NT2/D1 (cell line): ENCODE results near the gene PAX4.
"Not testable (repeated sequence)": the region's sequence is repeated elsewhere in the genome, so short reads cannot be mapped to it uniquely, and the experiment has no call there.

Experiments used
- SUZ12 ChIP-seq: IDR thresholded peaks from 2 replicates; pipeline ENCODE4 v1.6.1; 2011; ENCODE audit not compliant: insufficient read length, insufficient read depth; ENCODE audit errors: extremely low read depth
- YY1 ChIP-seq: IDR thresholded peaks from 2 replicates; pipeline ENCODE4 v1.6.1; 2011; ENCODE audit not compliant: insufficient read length, insufficient read depth
- ZNF274 ChIP-seq: IDR thresholded peaks from 2 replicates; pipeline ENCODE4 v1.6.1; 2011; ENCODE audit warnings: mild to moderate bottlenecking, low read depth, low read length

GRCh38 chr7:127568034-127568433, 49.9 kb downstream of the PAX4 start:
- not testable (repeated sequence) for TF ChIP-seq YY1, ZNF274, SUZ12
